Measurements from ENCODE around the gene KLHL24. TPM values are rescaled to one million over a fixed set of nuclear protein-coding genes. Genes with fewer than 3 reads are reported as not detected.

KLHL24 gene, protein sequence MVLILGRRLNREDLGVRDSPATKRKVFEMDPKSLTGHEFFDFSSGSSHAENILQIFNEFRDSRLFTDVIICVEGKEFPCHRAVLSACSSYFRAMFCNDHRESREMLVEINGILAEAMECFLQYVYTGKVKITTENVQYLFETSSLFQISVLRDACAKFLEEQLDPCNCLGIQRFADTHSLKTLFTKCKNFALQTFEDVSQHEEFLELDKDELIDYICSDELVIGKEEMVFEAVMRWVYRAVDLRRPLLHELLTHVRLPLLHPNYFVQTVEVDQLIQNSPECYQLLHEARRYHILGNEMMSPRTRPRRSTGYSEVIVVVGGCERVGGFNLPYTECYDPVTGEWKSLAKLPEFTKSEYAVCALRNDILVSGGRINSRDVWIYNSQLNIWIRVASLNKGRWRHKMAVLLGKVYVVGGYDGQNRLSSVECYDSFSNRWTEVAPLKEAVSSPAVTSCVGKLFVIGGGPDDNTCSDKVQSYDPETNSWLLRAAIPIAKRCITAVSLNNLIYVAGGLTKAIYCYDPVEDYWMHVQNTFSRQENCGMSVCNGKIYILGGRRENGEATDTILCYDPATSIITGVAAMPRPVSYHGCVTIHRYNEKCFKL
- total RNA-seq: 100 to 1,000 TPM in 1 of 4 donors, 10 to 100 TPM in 3; 28.4 to 108 (median 65.4) TPM

- DNase-seq: peak; percentile 95
- H3K27me3 ChIP-seq: no peaks in the 10 kb centered on the region
- H3K36me3 ChIP-seq: no peaks in the 10 kb centered on the region
- H3K9me3 ChIP-seq: no peaks in the 10 kb centered on the region
- H3K4me1 ChIP-seq: peaks cover 16 to 32% (median 24%) of the 10 kb centered on the region in 4 donors
- peak within 1 kb of the TSS; percentile 96 to 100 (median 99) for H3K27ac ChIP-seq
- 0% methylated on average over 47 of the region's 76 CpGs; no CpG with 5 or more reads in 1 of the 2 donors for WGBS, 2 donors (ENCODE audit: low coverage in 1 of 2)
- peak within 1 kb of the TSS; percentile 59 to 98 (median 74) for H3K4me3 ChIP-seq
- TF ChIP-seq EP300 (IDR thresholded peaks at IDR 0.05; ENCODE audit: low read depth) (no peak), POLR2AphosphoS5 (IDR thresholded peaks at IDR 0.05) (peak; percentile 99 to 100 (median 99)), POLR2A (IDR thresholded peaks at IDR 0.05) (peak; percentile 99)
- TF ChIP-seq, protein P1, sequence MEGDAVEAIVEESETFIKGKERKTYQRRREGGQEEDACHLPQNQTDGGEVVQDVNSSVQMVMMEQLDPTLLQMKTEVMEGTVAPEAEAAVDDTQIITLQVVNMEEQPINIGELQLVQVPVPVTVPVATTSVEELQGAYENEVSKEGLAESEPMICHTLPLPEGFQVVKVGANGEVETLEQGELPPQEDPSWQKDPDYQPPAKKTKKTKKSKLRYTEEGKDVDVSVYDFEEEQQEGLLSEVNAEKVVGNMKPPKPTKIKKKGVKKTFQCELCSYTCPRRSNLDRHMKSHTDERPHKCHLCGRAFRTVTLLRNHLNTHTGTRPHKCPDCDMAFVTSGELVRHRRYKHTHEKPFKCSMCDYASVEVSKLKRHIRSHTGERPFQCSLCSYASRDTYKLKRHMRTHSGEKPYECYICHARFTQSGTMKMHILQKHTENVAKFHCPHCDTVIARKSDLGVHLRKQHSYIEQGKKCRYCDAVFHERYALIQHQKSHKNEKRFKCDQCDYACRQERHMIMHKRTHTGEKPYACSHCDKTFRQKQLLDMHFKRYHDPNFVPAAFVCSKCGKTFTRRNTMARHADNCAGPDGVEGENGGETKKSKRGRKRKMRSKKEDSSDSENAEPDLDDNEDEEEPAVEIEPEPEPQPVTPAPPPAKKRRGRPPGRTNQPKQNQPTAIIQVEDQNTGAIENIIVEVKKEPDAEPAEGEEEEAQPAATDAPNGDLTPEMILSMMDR (IDR thresholded peaks at IDR 0.05): peak in 1 of 5 experiments; percentile 20
- intact Hi-C loops (cut with DNase I; ENCODE audit: low total_unique reads) (no loop called here), in situ Hi-C loops (cut with MboI; ENCODE audit: low pct_ligation_motif_present in 1 of 4, low pct_unique_long_range_greater_than_20kb in 1 of 4, low sequenced_read_pairs in 3 of 4) (no loop called here)
These were observed at the start of gene KLHL24 for GRCh38 chr3:183635431-183636220. Gene KLHL24, plus strand, starts transcription at chr3:183635623. Its CDS starts 14,734 bp downstream, at chr3:183650357.

- peaks cover 0 to 19% (median 16%) of the 10 kb centered on the region in 4 donors for H3K4me1 ChIP-seq
- 58% methylated on average over 5 of the region's 5 CpGs; no CpG with 5 or more reads in 1 of the 2 donors for WGBS, 2 donors (ENCODE audit: low coverage in 1 of 2)
- no peaks in the 10 kb centered on the region for H3K9me3 ChIP-seq
- H3K27ac ChIP-seq: no peak overlapping the region
- no peaks in the 10 kb centered on the region for H3K36me3 ChIP-seq
- in situ Hi-C loops (cut with MboI; ENCODE audit: low pct_ligation_motif_present in 1 of 4, low pct_unique_long_range_greater_than_20kb in 1 of 4, low sequenced_read_pairs in 3 of 4): no loop called here
- no peak for DNase-seq
- H3K4me3 ChIP-seq: no peak overlapping the region
- no peaks in the 10 kb centered on the region for H3K27me3 ChIP-seq
- TF ChIP-seq EP300 (IDR thresholded peaks at IDR 0.05; ENCODE audit: low read depth): no peak
- TF ChIP-seq, protein P1 (IDR thresholded peaks at IDR 0.05): no peak
- TF ChIP-seq POLR2AphosphoS5 (IDR thresholded peaks at IDR 0.05): no peak
- TF ChIP-seq POLR2A (IDR thresholded peaks at IDR 0.05): no peak
- intact Hi-C loops (cut with DNase I; ENCODE audit: low total_unique reads): no loop called here
These were observed 48.9 kb upstream of the KLHL24 start for GRCh38 chr3:183586477-183586876.

GRCh38 chr3:183587336-183587735 is 48.1 kb upstream of the KLHL24 start:
- Histone ChIP-seq H3K27ac (no peak overlapping the region), H3K4me1 (peaks cover 0 to 22% (median 16%) of the 10 kb centered on the region in 4 donors), H3K9me3 (no peaks in the 10 kb centered on the region), H3K27me3 (no peaks in the 10 kb centered on the region), H3K36me3 (no peaks in the 10 kb centered on the region), H3K4me3 (no peak overlapping the region)
- in situ Hi-C loops (cut with MboI; ENCODE audit: low pct_ligation_motif_present in 1 of 4, low pct_unique_long_range_greater_than_20kb in 1 of 4, low sequenced_read_pairs in 3 of 4): no loop called here
- intact Hi-C loops (cut with DNase I; ENCODE audit: low total_unique reads): no loop called here
- TF ChIP-seq EP300 (IDR thresholded peaks at IDR 0.05; ENCODE audit: low read depth) (no peak), POLR2AphosphoS5 (IDR thresholded peaks at IDR 0.05) (no peak), POLR2A (IDR thresholded peaks at IDR 0.05) (no peak)
- TF ChIP-seq, protein P1 (IDR thresholded peaks at IDR 0.05): no peak
- DNase-seq: no peak
- 67 to 83% methylated on average over 2 of the region's 2 CpGs for WGBS, 2 donors (ENCODE audit: low coverage in 1 of 2)

- no peak overlapping the region for H3K27ac ChIP-seq
- no peak overlapping the region for H3K4me3 ChIP-seq
- DNase-seq: no peak
- H3K36me3 ChIP-seq: no peaks in the 10 kb centered on the region
- H3K4me1 ChIP-seq: peaks cover 0 to 4% (median 0%) of the 10 kb centered on the region in 4 donors
- WGBS, 2 donors (ENCODE audit: low coverage in 1 of 2): 87 to 97% methylated on average over 4 to 6 of the region's 6 CpGs
- H3K27me3 ChIP-seq: no peaks in the 10 kb centered on the region
- in situ Hi-C loops (cut with MboI; ENCODE audit: low pct_ligation_motif_present in 1 of 4, low pct_unique_long_range_greater_than_20kb in 1 of 4, low sequenced_read_pairs in 3 of 4): no loop called here
- no peaks in the 10 kb centered on the region for H3K9me3 ChIP-seq
- TF ChIP-seq POLR2A (IDR thresholded peaks at IDR 0.05) (no peak), POLR2AphosphoS5 (IDR thresholded peaks at IDR 0.05) (no peak), EP300 (IDR thresholded peaks at IDR 0.05; ENCODE audit: low read depth) (no peak)
- TF ChIP-seq, protein P1 (IDR thresholded peaks at IDR 0.05): no peak
- intact Hi-C loops (cut with DNase I; ENCODE audit: low total_unique reads): no loop called here
These were observed 45.0 kb upstream of the KLHL24 start for GRCh38 chr3:183590442-183590841.
